Sigmoid colon (tissue), 4 donors: ENCODE measurements around the gene PRR19.

ENCODE experiments used
- CTCF ChIP-seq, 4 experiments: fragments of 450-650 bp in 3 of 4; fragments of 200-600 bp in 1 of 4; IDR thresholded peaks; one replicate each; pipeline ENCODE4 v1.5.1; 2016 to 2019; ENCODE audit warnings: antibody characterized with exemption in 4 of 4, mild to moderate bottlenecking in 3 of 4, moderate library complexity in 2 of 4
- EP300 ChIP-seq, 4 donors: sonication (generic); formaldehyde crosslinking; IDR thresholded peaks; one replicate each; pipeline ENCODE4 v1.6.1; 2017; ENCODE audit warnings: antibody characterized with exemption in 4 of 4
- POLR2A ChIP-seq, 2 donors: fragments of 450-650 bp; IDR thresholded peaks; one replicate each; pipeline ENCODE4 v1.6.1; 2016; ENCODE audit warnings: antibody characterized with exemption in 2 of 2, mild to moderate bottlenecking in 2 of 2, moderate library complexity in 2 of 2

GRCh38 chr19:42333975-42334696 is 32.2 kb downstream of the PRR19 start:
- TF ChIP-seq POLR2A (IDR thresholded peaks at IDR 0.05) (no peak), EP300 (IDR thresholded peaks at IDR 0.05) (no peak), CTCF (IDR thresholded peaks at IDR 0.05) (no peak)
